GM18502 (cell line): Measurements from ENCODE around the gene MAP1LC3B.

Experiments used
- ATAC-seq: cut with Tn5 transposase; IDR thresholded peaks from one replicate; pipeline ENCODE4 v1.9.1; 2021; ENCODE audit warnings: mild to moderate bottlenecking; ENCODE audit not compliant: unreplicated experiment, poor library complexity

The MAP1LC3B gene

DNA sequence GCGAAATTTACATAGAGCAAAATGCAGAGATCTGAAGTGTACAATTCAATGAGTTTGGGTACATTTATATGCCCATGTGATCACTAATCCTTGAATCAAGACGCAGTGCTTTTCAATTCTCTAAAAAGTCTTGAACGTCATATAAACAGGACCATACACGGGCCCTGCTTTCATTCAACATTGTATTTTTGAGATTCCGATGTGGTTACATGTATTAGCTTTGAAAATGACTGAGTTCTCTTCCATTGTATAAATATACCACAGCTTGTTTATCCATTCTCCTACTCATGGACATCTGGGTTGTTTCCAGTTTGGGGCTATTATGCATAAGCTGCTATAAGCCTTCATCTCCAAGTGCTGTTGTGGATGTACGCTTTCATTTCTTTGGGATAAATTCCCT, 55.2 kb downstream of the MAP1LC3B start:
- ATAC-seq = no peak

DNA sequence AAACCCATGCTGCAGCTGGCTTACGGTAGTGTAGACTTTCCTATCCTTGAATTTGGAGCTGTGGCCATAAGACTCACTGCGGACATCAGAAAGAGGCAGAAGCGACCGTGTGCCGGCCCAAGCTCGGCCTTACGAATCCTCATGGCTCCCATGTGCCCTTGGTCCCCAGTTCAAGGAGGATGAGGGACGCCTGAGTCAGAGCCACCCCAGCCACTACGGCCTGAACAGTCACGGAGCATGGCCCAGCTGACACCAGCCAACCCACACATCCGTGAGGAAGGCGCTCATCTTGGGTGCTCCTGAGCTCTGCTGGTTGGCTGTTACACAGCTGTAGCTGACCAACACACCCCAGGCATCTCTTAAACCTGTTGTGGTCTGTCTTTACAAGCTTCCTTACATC, 56.7 kb downstream of the MAP1LC3B start:
- no peak for ATAC-seq

DNA sequence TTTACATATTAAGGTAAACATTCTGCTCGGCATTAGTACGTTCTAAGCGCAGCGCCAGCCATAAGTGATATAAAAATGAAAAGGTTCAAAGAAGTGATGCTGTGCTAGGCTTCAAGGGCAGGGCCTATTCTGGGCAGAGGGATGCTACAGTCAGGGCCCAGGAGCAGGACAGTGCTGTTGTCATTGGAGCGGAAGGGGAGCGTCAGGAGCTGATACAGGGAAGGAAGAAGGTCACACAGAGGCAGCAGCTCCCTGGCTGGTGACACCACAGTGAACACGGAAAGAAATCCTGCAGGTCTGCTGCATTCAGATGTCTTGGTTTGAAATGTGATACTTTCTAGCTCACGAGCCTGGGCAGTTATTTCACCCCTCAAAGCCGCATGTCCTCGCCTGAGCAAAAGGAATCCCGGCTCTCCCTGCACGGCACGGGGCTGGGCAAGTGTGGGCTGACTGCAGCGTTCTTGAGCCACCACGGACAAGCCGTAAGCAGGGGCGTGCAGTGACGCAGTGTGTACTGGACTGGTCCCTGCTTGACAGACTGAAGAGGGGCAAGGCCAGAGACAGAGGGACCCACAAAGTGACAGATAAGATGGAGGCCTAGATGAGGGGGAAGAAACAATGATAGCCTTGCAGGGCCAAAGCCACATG, 59.6 kb downstream of the MAP1LC3B start:
- no peak for ATAC-seq

GRCh38 chr16:87453326-87453725, 61.2 kb downstream of the MAP1LC3B start:
- no peak for ATAC-seq
